COLO668 (cell line): ENCODE measurements around the gene TIMP1.

Experiments used
- DNase-seq: peaks from one replicate; lab custom pipeline; 2025; ENCODE audit not compliant: unreplicated experiment; lab: John Stamatoyannopoulos, UW

The TIMP1 gene

GRCh38 chrX:47633689-47634590 lies 51.7 kb downstream of the TIMP1 start:
- no peak for DNase-seq

- no peak for DNase-seq
Measured at GRCh38 chrX:47634871-47635575, 52.8 kb downstream of the TIMP1 start.
